ENCODE data around the gene MORN3.

- peak in 1 of 2 donors; percentile 2 for TF ChIP-seq POLR2A (IDR thresholded peaks at IDR 0.05)
- no peak for TF ChIP-seq CTCF (IDR thresholded peaks at IDR 0.05)
These were observed 43.2 kb upstream of the MORN3 start, which contains the start of gene TMEM120B for GRCh38 chr12:121712461-121713256.
